ENCODE data around the gene PTGES3. TPM values are rescaled to one million over a fixed set of nuclear protein-coding genes. Genes with fewer than 3 reads are reported as not detected.

Gene PTGES3
- total and polyA plus RNA-seq, 2 experiments from 2014 or later, result 334 to 442 TPM

- TF ChIP-seq REST (IDR thresholded peaks at IDR 0.05; ENCODE audit: unreplicated experiment), result no peak
- TF ChIP-seq ZNF462 (CRISPR knock-in tag; IDR thresholded peaks at IDR 0.05), result no peak
- no peak for TF ChIP-seq CREB1 (CRISPR knock-in tag; IDR thresholded peaks at IDR 0.05; ENCODE audit: low read depth)
Measured at GRCh38 chr12:56699020-56699661, 11.1 kb upstream of the PTGES3 start (continued).

Measured in GM23338 (cell line).